ENCODE results near the gene HK2.
"Not testable (repeated sequence)": the region's sequence is repeated elsewhere in the genome, so short reads cannot be mapped to it uniquely, and the experiment has no call there.

HK2 gene

GRCh38 chr2:74855114-74855707, 21.3 kb downstream of the HK2 start:
- not testable (repeated sequence) for H3K4me1 Mint-ChIP-seq; DNase-seq (ENCODE audit: low spot score in 2 of 2); ATAC-seq (replicated peaks; ENCODE audit: extremely low read depth, poor library complexity, severe bottlenecking); H3K27ac Mint-ChIP-seq (ENCODE audit: low read depth); H3K4me3 Mint-ChIP-seq; H3K27me3 Mint-ChIP-seq; H3K9me3 Mint-ChIP-seq; H3K36me3 Mint-ChIP-seq (ENCODE audit: insufficient read depth)

GRCh38 chr2:74856004-74856578, 22.2 kb downstream of the HK2 start:
- Mint-ChIP-seq H3K9me3 (no peaks in the 10 kb centered on the region), H3K27ac (ENCODE audit: low read depth) (no peak overlapping the region), H3K36me3 (ENCODE audit: insufficient read depth) (no peaks in the 10 kb centered on the region), H3K4me1 (peaks cover under 1% of the 10 kb centered on the region), H3K27me3 (no peaks in the 10 kb centered on the region), H3K4me3 (no peak overlapping the region)
- no peak for DNase-seq (ENCODE audit: low spot score in 2 of 2)
- ATAC-seq (replicated peaks; ENCODE audit: extremely low read depth, poor library complexity, severe bottlenecking): no peak

DNA sequence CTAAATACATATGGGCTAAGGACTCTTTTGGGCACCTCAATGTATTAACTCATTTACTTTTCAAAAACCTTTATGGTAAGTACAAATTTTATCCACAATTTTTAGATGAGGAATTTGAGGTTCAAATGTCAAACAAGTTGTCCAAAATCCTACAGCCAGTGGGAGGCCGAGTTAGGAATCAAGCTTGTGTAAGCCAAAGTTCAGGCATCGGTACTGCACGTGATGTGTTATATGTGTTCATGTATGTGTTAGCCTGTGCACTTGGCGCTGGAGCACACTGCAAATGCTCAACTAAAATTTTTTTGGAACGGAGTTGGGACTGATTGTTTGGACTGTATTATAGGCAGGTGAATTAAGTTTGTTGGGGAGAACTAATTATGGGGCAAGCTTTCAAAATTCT, 22.7 kb downstream of the HK2 start:
- H3K36me3 Mint-ChIP-seq (ENCODE audit: insufficient read depth): no peaks in the 10 kb centered on the region
- H3K9me3 Mint-ChIP-seq: no peaks in the 10 kb centered on the region

DNA sequence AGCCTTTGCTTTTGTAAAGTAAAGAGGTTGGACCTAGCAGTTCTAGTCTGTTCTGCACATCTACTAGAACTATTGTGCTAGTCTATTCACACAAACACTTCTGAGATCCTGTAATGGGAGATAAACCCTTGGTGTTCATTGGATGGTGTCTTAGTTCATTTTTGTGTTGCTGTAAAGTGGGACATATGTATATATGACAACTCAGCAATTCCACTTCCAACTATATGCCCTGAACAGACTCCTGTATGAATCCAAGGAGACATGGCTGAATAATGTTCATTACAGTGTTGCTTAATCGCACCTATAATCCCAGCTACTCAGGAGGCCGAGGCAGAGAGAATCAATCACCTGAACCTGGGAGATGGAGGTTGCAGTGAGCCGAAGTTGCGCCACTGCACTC, 23.3 kb downstream of the HK2 start:
- H3K27ac Mint-ChIP-seq (ENCODE audit: low read depth): no peak overlapping the region
- no peaks in the 10 kb centered on the region for H3K27me3 Mint-ChIP-seq
- H3K4me1 Mint-ChIP-seq: no peaks in the 10 kb centered on the region
- no peak overlapping the region for H3K4me3 Mint-ChIP-seq
- H3K36me3 Mint-ChIP-seq (ENCODE audit: insufficient read depth): no peaks in the 10 kb centered on the region
- ATAC-seq (replicated peaks; ENCODE audit: extremely low read depth, poor library complexity, severe bottlenecking): no peak
- no peak for DNase-seq (ENCODE audit: low spot score in 2 of 2)
- H3K9me3 Mint-ChIP-seq: no peaks in the 10 kb centered on the region

More for the DNA sequence above, 22.7 kb downstream of the HK2 start:
- Mint-ChIP-seq H3K27ac (ENCODE audit: low read depth) (no peak overlapping the region), H3K27me3 (no peaks in the 10 kb centered on the region), H3K4me3 (no peak overlapping the region), H3K4me1 (no peaks in the 10 kb centered on the region)
- DNase-seq (ENCODE audit: low spot score in 2 of 2) (no peak), ATAC-seq (replicated peaks; ENCODE audit: extremely low read depth, poor library complexity, severe bottlenecking) (no peak)

DNA sequence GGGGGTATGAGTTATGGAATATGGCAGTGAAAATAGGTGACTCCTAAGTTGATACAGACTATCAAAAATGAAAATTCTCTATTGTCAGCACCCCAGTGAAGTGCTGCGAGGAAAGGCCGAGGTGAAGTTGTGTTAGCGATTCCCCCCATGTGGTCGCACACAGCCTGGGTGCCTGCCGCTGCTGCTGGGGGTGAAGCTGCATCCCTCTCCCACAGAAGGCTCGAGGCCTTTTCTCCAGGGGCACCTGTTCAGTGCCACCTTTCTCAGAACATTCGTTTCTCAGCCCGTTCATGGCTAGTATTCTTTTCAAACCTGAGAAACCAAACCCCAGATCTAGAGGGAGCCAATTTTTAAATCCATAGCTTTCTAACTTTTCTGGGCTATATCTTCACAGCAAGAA, 23.8 kb downstream of the HK2 start:
- Mint-ChIP-seq H3K36me3 (ENCODE audit: insufficient read depth) (no peaks in the 10 kb centered on the region), H3K27ac (ENCODE audit: low read depth) (no peak overlapping the region)
- no peak for ATAC-seq (replicated peaks; ENCODE audit: extremely low read depth, poor library complexity, severe bottlenecking)

GRCh38 chr2:74858281-74858680, 24.4 kb downstream of the HK2 start:
- ATAC-seq (replicated peaks; ENCODE audit: extremely low read depth, poor library complexity, severe bottlenecking): no peak
- no peak overlapping the region for H3K27ac Mint-ChIP-seq (ENCODE audit: low read depth)
- no peaks in the 10 kb centered on the region for H3K27me3 Mint-ChIP-seq
- H3K4me3 Mint-ChIP-seq: no peak overlapping the region
- H3K9me3 Mint-ChIP-seq: no peaks in the 10 kb centered on the region
- H3K36me3 Mint-ChIP-seq (ENCODE audit: insufficient read depth): no peaks in the 10 kb centered on the region
- H3K4me1 Mint-ChIP-seq: no peaks in the 10 kb centered on the region
- no peak for DNase-seq (ENCODE audit: low spot score in 2 of 2)

More for the DNA sequence above, 23.8 kb downstream of the HK2 start:
- H3K27me3 Mint-ChIP-seq: no peaks in the 10 kb centered on the region
- H3K4me3 Mint-ChIP-seq: no peak overlapping the region
- no peaks in the 10 kb centered on the region for H3K4me1 Mint-ChIP-seq
- no peaks in the 10 kb centered on the region for H3K9me3 Mint-ChIP-seq
- DNase-seq (ENCODE audit: low spot score in 2 of 2): no peak

GRCh38 chr2:74860079-74860478, 26.2 kb downstream of the HK2 start:
- no peaks in the 10 kb centered on the region for H3K9me3 Mint-ChIP-seq
- no peaks in the 10 kb centered on the region for H3K27me3 Mint-ChIP-seq
- H3K4me3 Mint-ChIP-seq: no peak overlapping the region
- no peak overlapping the region for H3K27ac Mint-ChIP-seq (ENCODE audit: low read depth)
- no peaks in the 10 kb centered on the region for H3K4me1 Mint-ChIP-seq
- peaks cover 2% of the 10 kb centered on the region for H3K36me3 Mint-ChIP-seq (ENCODE audit: insufficient read depth)
- ATAC-seq (replicated peaks; ENCODE audit: extremely low read depth, poor library complexity, severe bottlenecking) (no peak), DNase-seq (ENCODE audit: low spot score in 2 of 2) (no peak)

GRCh38 chr2:74860521-74860920, 26.6 kb downstream of the HK2 start:
- Mint-ChIP-seq H3K4me1 (no peaks in the 10 kb centered on the region), H3K9me3 (no peaks in the 10 kb centered on the region), H3K27me3 (no peaks in the 10 kb centered on the region), H3K27ac (ENCODE audit: low read depth) (no peak overlapping the region), H3K4me3 (no peak overlapping the region), H3K36me3 (ENCODE audit: insufficient read depth) (peaks cover 2% of the 10 kb centered on the region)
- ATAC-seq (replicated peaks; ENCODE audit: extremely low read depth, poor library complexity, severe bottlenecking): no peak
- DNase-seq (ENCODE audit: low spot score in 2 of 2): no peak

DNA sequence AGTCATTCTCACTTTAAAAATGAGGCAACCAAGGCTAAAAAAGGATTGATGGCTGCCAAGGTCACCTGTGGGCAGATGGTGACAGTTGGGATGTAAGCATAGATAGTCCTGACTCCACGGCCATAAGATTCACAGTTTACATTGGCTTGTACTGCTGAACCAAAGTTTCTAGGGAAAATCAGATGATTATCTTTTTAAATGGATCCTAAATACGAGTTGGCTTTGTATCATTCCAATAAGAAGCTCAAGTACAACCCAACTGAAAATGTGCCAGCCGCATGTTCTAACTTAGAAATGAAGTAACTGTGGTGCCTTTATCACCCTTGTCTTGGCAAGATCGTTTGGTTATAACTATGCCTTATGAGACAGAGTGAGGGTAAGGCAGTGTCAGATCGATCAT, 27.6 kb downstream of the HK2 start:
- Mint-ChIP-seq H3K27ac (ENCODE audit: low read depth) (no peak overlapping the region), H3K27me3 (no peaks in the 10 kb centered on the region), H3K9me3 (no peaks in the 10 kb centered on the region), H3K36me3 (ENCODE audit: insufficient read depth) (peaks cover 2% of the 10 kb centered on the region), H3K4me3 (no peak overlapping the region), H3K4me1 (no peaks in the 10 kb centered on the region)
- ATAC-seq (replicated peaks; ENCODE audit: extremely low read depth, poor library complexity, severe bottlenecking): no peak
- no peak for DNase-seq (ENCODE audit: low spot score in 2 of 2)

GRCh38 chr2:74862020-74862964, 28.4 kb downstream of the HK2 start:
- no peak for ATAC-seq (replicated peaks; ENCODE audit: extremely low read depth, poor library complexity, severe bottlenecking)
- Mint-ChIP-seq H3K36me3 (ENCODE audit: insufficient read depth) (peaks cover 2% of the 10 kb centered on the region), H3K4me1 (no peaks in the 10 kb centered on the region), H3K27ac (ENCODE audit: low read depth) (no peak overlapping the region), H3K4me3 (no peak overlapping the region), H3K27me3 (no peaks in the 10 kb centered on the region), H3K9me3 (no peaks in the 10 kb centered on the region)
- no peak for DNase-seq (ENCODE audit: low spot score in 2 of 2)

- no peaks in the 10 kb centered on the region for H3K27me3 Mint-ChIP-seq
Observed at GRCh38 chr2:74863802-74864248, 29.9 kb downstream of the HK2 start.

DNA sequence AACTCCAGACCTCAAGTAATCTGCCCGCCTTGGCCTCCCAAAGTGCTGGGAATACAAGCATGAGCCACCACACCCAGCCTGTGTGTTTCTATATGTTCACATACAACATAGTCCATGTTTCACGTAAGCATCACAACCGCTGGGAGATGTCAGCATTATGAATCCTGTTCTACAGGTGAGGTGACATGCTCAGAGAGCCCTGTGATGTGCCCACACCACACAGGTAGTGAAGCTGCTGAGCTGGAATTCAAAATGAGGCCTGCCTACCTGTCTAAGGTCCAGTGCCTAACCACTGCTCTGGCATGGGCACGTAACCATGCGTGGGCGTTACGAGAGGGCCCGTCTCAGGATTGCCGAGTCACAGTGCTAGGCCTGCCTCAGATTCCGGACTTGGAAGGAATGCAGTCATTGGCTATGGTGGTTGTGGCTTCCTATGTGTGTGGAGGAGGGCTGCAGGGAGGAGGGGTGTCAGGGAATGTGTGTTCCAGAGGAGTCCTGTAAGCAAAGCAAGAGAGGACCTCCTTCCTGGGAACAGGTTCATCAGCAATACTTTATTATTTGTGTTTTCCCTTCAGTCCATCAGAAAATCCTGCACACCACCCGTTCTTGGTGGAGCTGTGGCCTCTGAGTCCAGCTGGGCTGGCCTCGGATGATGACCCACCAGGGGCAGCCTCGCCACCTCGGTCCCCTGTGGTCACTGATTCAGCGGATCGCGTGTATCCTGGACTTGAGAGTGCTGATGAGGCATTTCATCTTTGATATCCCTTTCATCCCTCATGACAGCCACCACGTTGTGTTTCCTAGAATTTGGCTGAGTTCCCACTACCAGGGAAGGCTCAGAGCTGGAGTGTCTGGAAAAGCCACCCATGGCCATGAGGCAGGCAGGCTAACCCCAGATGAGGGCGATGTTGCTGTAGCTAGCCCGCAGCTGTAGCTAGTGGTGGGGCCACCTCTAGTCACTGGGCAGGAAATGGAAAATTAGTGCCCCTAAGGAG, 31.1 kb downstream of the HK2 start:
- H3K27ac Mint-ChIP-seq (ENCODE audit: low read depth): no peak overlapping the region
- DNase-seq (ENCODE audit: low spot score in 2 of 2) (no peak), ATAC-seq (replicated peaks; ENCODE audit: extremely low read depth, poor library complexity, severe bottlenecking) (no peak)

More at GRCh38 chr2:74863802-74864248, 29.9 kb downstream of the HK2 start:
- H3K36me3 Mint-ChIP-seq (ENCODE audit: insufficient read depth): peaks cover 2% of the 10 kb centered on the region
- no peak overlapping the region for H3K4me3 Mint-ChIP-seq
- H3K9me3 Mint-ChIP-seq: no peaks in the 10 kb centered on the region
- no peaks in the 10 kb centered on the region for H3K4me1 Mint-ChIP-seq
- ATAC-seq (replicated peaks; ENCODE audit: extremely low read depth, poor library complexity, severe bottlenecking) (no peak), DNase-seq (ENCODE audit: low spot score in 2 of 2) (no peak)
- no peak overlapping the region for H3K27ac Mint-ChIP-seq (ENCODE audit: low read depth)

More for the DNA sequence above, 31.1 kb downstream of the HK2 start:
- peaks cover 2% of the 10 kb centered on the region for H3K36me3 Mint-ChIP-seq (ENCODE audit: insufficient read depth)
- H3K4me1 Mint-ChIP-seq: no peaks in the 10 kb centered on the region
- H3K4me3 Mint-ChIP-seq: no peak overlapping the region
- no peaks in the 10 kb centered on the region for H3K27me3 Mint-ChIP-seq
- no peaks in the 10 kb centered on the region for H3K9me3 Mint-ChIP-seq

Measured in central memory CD8-positive, alpha-beta T cell (primary cell).